Left renal pelvis (tissue), 4 donors: ENCODE measurements around the gene SPRY4. TPM values are rescaled to one million over a fixed set of nuclear protein-coding genes. Genes with fewer than 3 reads are reported as not detected.
"Not testable (repeated sequence)": the region's sequence is repeated elsewhere in the genome, so short reads cannot be mapped to it uniquely, and the experiment has no call there.

Experiments used
- DNase-seq, 4 donors: peaks; one replicate each; pipeline ENCODE4 v3.0.0-alpha.2; 2013; ENCODE audit warnings: low read depth in 4 of 4, low spot score in 3 of 4
- polyA plus RNA-seq, 4 donors: library from polyadenylated mRNA; unstranded; fragments of 120-200 nt; gene quantifications; one replicate each; pipeline ENCODE4 v1.2.1, GENCODE V29; 2013; ENCODE audit not compliant: insufficient read length in 4 of 4

The SPRY4 gene
- polyA plus RNA-seq, 4 donors, result 30.2 to 33.9 (median 33.5) TPM

- no peak for DNase-seq
Observed at GRCh38 chr5:142316051-142316450, 8.8 kb downstream of the SPRY4 start.

GRCh38 chr5:142315096-142315900 lies 9.5 kb downstream of the SPRY4 start:
- DNase-seq, result no peak

GRCh38 chr5:142314606-142315005 lies 10.2 kb downstream of the SPRY4 start:
- DNase-seq, result no peak

- no peak for DNase-seq
Observed at GRCh38 chr5:142314109-142314508, 10.7 kb downstream of the SPRY4 start.

- DNase-seq, result no peak
Observed at GRCh38 chr5:142313682-142314081, 11.1 kb downstream of the SPRY4 start.

GRCh38 chr5:142313275-142313674 lies 11.5 kb downstream of the SPRY4 start:
- DNase-seq, result no peak

- DNase-seq, result no peak
Observed at GRCh38 chr5:142312399-142312798, 12.4 kb downstream of the SPRY4 start.

GRCh38 chr5:142311725-142312124 lies 13.1 kb downstream of the SPRY4 start:
- no peak for DNase-seq

- DNase-seq, result no peak
Observed at GRCh38 chr5:142310803-142311202, 14.0 kb downstream of the SPRY4 start.

GRCh38 chr5:142309747-142310318 lies 15.0 kb downstream of the SPRY4 start:
- DNase-seq, result no peak

GRCh38 chr5:142308358-142308757 lies 16.5 kb downstream of the SPRY4 start:
- DNase-seq, result no peak

- no peak for DNase-seq
Observed at GRCh38 chr5:142307146-142307890, 17.5 kb downstream of the SPRY4 start.

- DNase-seq, result no peak
Observed at GRCh38 chr5:142306077-142306502, 18.7 kb downstream of the SPRY4 start.

GRCh38 chr5:142305211-142305610 lies 19.6 kb downstream of the SPRY4 start:
- no peak for DNase-seq

- DNase-seq, result no peak
Observed at GRCh38 chr5:142304013-142304701, 20.7 kb downstream of the SPRY4 start.

- DNase-seq, result no peak
Observed at GRCh38 chr5:142303565-142303964, 21.3 kb downstream of the SPRY4 start.

GRCh38 chr5:142301540-142301939 lies 23.3 kb downstream of the SPRY4 start:
- DNase-seq, result no peak

GRCh38 chr5:142300677-142301076 lies 24.1 kb downstream of the SPRY4 start:
- DNase-seq, result no peak

- no peak for DNase-seq
Observed at GRCh38 chr5:142298789-142299188, 26.0 kb downstream of the SPRY4 start.

GRCh38 chr5:142297786-142298185 lies 27.0 kb downstream of the SPRY4 start:
- DNase-seq, result not testable (repeated sequence)

GRCh38 chr5:142296914-142297417 lies 27.9 kb downstream of the SPRY4 start:
- DNase-seq, result no peak
